GM21825 (cell line): ENCODE measurements around the gene LTBR.
A peak's percentile ranks its signal among the peaks of the same experiment; 100 is the strongest.

Experiments
- ATAC-seq: cut with Tn5 transposase; IDR thresholded peaks from one replicate; pipeline ENCODE4 v1.9.1; 2021; ENCODE audit warnings: mild to moderate bottlenecking, moderate library complexity; ENCODE audit not compliant: unreplicated experiment

The LTBR gene

DNA sequence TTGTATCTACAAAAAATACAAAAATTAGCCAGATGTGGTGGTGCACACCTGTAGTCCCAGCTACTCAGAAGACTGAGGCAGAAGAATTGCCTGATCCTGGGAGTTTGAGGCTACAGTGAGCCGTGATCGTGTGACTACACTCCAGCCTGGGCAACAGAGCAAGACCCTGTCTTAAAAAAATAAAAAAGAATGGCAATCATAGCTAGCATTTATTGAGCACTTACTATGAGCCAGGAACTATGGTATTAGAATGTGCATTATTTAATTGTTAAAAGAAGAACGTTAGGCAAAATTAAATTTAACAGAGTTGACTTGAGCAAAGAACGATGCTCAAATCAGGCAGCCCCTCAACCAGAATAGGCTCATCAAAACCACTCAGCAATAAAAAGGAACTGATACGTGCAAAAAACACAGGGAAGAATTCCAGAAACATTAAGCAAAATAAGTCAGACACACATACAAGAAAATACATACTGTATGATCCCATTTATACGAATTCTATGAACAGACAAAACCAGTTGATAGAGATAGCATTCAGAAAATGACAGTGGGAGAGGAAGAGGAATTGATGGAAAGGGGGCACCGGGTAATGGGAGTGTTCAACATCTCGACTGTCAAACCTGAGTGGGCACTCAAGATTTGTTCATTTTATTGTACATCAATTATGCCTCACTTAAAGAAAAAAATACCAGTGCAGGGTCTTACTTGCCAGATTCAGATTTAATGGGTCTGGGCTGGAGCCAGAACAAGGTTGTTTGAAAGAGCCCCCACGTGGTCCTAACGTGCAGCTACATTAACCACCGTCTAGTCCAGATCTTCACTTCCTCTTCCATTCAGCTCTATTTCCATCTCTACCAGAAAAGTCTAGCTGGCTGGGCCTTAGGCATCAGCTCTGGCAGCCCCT is 16.6 kb upstream of the LTBR start:
- peak; percentile 53 for ATAC-seq

DNA sequence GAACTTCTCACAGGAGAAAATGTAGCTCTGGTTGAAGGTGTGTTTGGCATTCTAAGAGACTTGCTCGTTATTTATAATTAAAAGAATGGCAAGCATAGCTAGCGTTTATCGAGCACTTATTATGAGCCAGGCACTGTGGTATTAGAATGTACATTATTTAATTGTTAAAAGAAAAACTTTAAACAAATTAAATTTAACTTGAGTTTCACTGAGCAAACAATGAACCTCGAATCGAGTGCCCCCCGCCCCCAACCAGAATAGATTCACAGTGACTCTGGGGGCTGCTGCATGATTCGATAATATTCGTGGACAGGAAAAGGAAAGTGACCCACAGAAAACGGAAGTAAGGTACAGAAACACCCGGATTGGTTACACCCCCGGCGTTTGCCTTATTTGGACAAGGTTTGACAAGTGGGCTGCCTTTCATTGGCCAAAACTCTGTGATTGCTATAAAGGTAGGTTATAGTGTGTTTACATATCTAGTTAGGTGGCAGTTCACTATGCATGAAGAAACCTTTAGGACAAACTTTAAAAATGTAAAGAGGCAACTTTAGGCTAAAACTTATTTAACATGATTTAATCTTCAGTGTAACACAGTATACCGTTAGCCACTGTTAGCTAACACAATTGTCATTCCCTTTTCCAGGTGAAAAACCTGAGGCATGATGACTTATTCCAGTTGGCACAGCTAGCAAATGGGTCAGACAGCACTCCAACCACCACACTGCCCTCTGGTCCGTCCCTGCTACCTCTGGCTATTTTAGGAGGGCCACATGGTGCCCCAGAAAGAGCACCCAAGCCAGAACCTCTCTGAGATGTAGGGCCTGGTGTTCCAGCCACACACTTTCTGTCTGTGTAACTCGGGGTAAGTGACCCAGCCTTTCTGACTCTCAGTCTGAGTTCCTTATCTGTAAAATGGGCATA is 15.7 kb upstream of the LTBR start:
- no peak for ATAC-seq

DNA sequence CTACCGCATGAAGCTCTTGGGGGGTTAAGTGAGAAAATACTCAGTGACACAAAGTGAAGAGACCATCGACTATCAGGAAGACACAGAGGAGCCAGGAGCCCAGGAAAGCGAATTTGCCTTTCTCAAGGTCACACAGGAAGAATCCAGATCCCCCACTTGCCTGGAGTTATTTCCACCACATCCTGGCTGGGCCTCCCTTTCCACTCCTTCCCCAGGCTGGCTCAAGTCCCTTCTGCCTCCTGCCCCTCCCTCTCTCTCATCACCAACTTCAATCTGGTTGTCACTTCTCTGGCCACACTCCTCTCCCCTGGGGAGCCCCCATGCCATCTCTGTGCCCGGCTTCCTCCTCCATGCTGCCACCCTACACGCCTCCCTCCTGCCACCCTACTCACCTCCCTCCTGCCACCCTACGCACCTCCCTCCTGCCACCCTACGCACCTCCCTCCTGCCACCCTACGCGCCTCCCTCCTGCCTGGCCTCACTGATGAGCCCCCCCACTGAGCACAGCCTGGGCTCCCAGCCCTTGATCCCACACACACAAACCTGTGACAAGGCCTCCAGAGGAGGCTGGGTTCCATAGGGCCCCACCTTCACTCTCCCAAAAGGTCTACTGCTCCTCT is 14.9 kb upstream of the LTBR start:
- ATAC-seq, result no peak

DNA sequence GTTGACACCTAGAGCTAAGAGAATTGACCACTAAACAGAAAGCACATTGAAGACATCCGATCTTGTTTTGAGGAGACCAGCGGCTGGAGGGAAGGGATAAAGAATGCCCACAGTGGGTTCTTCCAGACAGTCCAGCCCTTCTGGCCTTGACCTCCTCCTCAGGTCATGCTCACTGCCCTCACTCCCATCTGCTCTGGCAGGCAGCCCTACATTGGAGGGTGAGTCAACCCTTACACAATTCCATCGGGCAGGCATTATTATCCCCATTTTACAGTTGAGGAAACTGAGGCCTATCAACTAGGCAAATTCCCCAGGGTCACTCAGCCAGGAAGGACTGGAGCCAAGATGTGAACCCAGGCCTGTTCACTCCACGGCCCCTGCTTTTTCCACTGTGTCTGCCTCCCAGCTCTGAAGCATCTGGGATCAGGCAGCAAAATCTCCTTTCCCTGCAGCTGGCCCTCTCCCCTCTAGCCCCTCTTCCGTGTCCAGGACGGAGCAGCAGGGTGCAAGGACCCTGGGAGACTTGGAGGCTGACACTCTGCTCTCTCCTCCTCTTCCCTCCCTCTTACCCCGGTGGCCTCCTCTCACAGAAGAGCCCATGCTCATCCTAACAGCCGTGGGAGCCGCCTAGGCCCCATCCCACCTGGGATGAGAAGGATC is 13.9 kb upstream of the LTBR start:
- ATAC-seq, result no peak

DNA sequence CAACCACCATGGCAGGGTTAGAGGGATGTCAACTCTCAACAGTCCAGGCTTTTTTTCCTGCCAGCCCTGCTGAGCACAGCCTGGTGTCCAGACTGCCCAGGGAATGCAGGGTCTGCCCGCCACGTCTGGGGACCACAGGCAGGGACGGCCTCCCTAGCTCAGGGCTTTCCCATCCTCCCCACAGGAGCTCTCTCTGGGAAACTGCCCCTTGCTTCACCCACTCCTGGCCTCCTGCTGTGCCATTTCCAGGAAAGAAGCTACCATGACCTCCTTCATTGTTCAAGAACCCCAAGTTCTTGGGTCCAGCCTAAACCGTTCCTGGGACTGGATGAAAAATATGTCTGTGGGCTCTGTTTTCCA is 13.4 kb upstream of the LTBR start:
- no peak for ATAC-seq

DNA sequence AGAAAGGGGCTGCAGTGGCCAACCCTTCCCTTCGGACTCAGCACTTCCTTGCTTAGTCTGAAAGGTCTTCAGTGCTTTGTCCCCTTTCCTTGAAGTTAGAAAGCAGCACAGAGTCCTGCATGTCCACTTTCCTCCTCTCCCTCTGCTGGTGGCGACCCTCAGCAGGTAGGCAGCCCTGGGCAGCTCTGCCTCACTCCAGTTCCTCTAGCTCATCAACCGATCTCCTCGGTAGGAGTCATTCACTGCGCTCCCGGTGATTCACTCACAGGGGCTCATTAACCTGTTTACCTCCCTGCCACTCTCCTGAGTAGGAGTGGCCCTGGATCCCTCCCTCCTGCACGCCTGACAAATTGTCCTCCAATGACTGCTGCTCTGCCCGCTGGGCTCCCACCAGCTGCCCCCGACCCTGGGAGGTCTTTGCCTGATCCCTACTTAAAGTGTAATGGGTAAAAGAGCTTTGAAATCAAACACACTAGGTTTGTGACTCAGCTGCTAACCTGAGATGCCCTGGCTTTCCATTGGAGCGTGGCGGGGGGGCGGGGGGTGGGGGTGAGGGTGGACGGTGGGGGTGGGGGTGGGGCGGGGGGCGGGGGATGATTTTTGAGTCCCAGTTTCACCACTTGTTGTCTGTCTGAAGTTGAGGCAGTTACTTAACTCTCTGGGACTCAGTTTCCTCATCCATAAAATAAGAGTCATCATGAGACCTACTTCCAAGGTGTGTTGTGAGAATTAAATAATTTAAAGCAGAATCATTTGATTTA is 12.8 kb upstream of the LTBR start:
- ATAC-seq, result no peak

DNA sequence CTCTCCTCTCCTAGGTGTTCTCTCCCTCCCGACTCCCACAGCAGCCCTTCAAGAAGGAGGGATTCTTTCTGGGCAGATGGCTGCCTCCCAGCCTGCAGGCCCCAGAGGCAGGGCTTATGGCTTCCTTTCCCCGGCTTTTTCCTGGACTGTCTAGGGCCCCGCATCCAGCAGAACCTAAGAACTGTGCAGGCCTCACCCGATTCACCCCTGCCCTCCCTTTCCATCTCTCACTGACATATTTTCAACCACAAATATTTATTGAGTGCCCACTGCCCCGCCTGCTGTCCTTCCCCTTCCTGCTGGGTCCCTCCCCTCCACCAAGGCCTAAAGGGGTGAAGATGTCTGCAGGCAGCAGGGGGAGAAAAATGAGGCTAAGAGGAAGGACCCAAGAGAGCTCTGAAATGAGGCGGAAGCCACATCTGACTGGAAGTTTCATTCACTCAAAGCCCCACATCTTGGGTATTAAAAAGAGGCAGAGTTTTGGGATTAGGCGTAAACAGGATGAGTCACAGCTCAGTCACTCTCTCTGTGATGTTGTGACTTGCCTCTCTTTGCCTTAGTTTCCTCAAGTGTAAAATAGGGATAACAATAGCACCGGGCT is 11.5 kb upstream of the LTBR start:
- ATAC-seq, result no peak

DNA sequence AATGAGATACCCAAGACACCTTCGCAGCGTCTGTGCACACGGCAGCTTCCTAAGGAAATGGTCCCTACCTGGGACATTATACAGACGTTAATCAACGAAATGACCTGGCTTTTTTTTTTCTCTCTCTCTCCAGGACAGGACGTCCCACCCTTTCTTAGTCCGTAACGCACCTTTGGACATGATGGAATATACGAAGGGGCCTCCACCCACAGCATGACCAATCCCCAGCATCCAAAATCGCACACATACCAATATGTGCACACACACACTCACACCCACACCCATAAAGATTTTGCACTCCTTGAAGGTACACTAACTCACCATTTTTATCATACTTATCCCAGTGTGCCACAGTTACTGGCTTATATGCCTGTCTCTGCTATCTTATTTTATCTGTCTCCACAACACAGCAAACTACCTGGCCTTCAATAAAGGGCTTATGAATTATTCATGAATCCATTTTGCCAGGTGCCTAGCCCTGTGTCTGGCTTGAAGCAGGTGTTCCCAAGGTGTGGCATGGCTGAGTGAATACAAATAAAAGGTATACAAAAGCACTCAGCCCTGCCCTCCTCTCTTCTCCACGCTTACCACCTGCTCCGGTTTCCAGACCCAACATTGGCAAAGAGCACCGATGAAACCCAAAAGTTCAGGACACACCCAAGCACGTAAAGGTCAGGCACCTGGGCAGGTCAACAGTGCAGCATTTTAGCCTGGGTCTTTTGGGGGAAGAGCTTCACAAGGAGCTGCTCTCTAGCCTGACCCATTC is 10.8 kb upstream of the LTBR start:
- no peak for ATAC-seq

DNA sequence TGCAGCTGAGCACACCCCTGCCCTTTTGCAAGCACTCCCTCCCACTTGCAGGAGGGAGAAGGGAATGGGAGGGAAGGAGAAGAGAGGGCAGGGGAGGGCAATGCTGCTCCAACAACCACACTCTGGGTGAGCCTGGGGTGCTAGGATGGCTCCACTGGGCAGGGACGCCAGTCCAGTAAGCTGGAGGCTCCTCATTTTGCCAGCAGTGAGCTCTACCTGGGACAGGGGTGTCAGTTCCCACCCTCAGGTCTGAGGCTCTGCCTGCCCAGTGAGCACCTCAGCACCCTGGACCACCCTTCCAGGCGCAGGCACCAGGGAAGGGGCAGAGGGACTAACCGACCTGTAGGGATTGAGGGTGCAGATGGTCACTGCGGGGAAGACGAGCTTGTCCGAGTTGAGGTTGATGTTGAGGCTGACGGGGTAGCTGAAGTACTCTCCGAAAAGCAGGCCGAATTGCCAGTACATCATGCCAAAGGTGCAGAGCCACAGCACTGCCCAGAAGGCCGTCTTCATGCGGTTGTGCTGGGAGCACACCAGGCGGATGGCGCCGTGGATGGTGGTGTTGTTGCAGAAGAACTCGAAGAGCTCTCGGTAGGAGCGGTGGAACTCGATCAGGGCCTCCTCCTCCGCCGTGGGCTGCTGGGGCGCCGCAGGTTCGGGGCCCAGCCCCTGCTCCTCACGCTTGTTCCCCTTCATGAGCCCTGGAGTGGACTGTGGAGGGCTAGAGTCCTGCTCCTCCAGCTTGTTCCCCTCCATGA is 9.8 kb upstream of the LTBR start:
- ATAC-seq, result no peak

DNA sequence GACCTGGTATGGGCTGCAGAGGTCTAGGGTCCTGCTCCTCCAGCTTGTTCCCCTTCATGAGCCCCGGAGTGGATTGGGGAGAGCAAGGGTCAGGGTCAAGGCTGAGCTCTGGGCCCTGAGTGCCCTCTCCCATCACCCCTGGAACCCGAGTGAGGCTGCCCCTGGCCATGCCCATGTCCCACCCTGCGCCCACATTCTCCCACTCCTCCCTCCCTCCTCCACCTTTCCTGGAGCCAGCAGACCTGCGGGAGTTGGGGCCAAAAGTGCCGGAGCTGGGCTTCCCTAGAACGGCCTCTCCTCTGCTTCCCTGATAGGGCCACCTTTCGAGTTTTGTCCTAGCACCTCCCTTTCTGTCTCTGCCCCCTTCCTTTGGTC is 9.2 kb upstream of the LTBR start:
- no peak for ATAC-seq

DNA sequence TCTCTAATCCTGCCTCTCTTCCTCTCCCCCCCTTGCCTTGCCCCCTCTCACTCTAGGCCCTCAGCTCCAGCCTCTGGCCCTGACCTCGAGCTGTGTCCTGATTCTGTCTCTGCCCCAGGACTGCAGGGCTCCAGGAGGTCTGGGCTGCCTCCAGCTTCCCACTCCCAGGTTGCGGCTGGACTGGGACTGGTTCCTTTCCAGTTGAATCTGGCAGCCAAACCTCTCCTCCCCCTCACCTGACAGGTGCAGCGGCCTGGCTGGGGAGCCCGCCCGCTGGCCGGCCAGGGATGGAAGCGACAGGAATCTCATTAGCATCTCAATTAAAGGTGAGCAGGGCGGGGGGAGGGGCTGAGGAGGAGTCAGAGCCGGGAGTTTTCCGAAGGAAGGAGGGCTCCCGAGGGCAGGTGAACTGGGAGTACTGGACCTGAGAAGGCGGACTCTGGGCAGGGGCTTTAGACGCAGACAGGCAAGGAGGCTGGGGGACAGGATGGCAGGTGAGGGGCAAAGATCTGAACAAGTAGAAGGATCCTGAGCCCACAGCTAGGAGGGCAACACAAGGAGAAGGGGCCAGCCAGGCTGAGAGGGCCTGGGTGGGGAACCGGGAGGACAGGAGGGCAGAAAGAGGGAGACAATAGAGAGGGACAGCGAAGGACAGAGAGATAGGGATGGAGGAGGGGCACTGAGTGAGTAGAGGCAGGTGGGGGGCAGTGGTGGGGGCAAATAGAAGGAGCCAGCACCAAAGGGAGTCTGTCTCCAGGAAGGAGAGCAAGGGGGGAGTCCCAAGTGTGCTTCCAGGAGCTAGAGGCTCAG is 8.5 kb upstream of the LTBR start, which contains the start of gene SCNN1A:
Gene SCNN1A, minus strand, starts transcription at position 295 of the 810 bp plus-strand sequence. CDS start 780 bp downstream, outside the sequence.
- ATAC-seq, result no peak

DNA sequence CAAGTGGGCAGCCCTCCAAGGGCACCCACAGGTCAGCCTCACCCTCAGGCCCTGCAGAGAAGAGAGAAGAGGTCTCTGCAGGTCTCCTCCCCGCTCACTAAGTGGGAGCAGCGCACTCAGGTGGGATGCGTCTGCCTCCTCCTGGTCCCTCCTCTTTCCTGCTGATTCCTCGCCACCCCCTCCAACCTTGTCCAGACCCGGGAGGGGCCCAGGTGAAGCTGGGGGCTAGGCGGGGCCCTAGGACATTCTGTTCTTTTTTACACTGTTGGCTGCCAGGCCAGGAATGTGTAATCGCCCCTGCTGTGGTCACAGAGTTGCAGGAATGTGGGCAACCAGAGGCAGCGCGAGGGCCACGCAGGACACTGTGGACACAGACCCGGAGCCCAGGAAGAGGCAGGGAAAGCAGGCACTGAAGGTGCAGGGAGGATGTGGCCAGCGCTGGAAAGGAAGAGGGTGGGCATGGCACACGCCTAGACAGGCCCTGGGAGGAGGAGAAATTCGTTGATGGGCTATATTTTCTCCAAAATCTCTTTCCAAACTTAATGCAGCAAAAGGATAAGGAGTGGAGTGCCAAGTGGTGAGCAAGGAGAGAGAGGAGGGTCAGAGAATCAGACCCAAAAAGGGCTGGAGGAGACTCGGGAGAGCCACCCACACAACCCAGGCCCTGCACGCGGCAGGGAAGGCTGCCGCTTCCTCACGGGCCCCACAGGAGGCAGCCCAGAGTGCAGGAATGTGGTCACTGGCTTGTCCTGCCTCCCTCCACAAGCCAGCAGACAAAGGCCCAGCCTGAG is 7.7 kb upstream of the LTBR start:
- no peak for ATAC-seq

DNA sequence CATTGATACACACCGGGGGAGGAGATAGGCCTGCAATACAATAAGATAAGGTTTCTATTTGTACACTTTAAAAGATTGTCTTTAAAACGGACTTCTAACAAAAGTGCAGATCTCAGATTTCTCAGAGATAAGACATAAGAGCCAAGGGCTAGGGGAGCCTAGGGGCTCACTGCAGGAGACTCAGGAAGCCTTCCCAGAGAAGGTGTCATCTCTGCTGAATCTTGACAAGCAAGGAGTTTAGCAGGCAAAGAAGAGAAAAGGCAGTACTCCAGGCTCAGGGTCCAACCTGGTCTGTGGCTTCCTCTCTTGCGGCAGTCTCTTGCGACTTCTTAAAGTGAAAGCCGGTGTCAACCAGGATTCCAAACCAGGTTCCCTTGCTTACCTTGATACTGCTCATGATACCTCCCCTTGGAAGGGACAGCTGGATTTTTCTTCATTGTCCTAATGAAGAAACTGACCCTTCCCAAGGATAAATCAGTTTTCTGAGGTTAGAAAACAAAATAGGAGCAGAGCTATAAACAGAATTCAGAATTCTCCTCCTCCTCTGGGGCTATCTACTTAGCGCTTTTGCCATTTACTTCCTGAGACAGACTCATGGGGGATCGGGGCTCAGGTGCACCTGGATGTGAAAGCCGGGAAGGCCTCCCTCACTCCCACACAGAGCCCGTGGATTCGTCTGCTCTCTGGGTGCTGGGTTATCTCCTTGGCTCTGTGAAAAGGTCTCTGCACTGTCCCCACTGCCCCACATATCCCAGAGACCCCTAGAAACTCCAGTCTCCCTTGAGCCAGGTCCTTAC is 6.9 kb upstream of the LTBR start:
- no peak for ATAC-seq

DNA sequence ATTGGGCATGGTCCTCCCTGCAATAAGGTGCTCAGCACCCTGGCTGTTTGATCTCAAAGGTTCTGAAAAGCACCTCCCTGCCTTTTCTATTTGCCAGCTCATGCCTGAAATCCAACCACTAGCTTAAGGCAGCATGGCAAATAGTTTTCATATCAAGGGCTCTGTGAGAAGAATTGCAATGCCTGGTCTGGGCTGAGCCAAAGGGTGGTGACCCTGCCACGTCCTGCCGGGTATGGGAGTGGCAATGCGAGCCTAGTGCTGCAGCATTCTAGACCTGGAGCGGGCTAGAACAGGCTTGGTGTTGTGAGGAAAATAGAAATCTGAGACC is 6.3 kb upstream of the LTBR start:
- ATAC-seq, result no peak

DNA sequence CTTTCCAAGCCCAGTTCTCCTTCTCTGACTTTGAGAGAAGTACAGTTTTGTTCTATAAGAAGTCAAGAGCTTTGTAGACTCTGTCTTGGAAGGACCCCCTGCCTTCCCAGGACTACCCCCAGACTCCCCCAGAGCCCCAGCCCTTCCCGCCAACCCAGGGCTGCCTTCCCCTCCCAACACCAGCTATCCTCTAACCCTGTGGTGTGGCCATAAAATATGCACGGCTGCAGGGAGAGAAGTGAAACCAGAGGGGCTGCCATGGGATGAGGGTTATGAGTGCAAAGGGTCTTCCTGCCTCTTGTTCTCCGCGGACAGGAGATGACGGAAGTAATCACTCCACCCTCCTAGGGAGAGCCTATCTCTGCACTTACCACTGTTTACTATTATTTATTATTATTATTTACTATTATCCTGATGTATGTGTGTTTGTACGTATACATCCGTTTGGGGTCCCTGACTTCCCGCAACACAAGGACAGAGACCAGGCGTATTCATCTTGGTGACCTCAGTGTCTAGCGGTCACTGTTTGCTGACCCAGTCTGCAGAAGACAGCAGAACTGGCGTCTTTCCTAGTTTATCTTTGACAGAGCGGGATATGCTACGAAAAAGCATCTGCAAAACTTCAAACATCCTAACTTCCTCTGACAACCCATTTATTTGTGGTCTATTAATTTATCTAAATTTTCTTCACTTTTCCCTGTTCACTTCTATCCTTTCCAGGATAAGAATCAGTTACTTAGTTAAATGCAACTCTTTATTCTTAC is 5.1 kb upstream of the LTBR start:
- ATAC-seq, result no peak
